Endodermal cell (in vitro differentiated cells): ENCODE data around the gene CLSTN2. TPM values are rescaled to one million over a fixed set of nuclear protein-coding genes. Genes with fewer than 3 reads are reported as not detected.

Source experiments
- DNase-seq: peaks from one replicate; pipeline ENCODE4 v3.0.0-alpha.2; 2017
- H3K27ac ChIP-seq: 2 replicates; pipeline ENCODE4 v1.5.1; 2013; ENCODE audit warnings: mild to moderate bottlenecking, low read depth, low read length, moderate library complexity
- H3K27me3 ChIP-seq: 2 replicates; pipeline ENCODE4 v1.6.1; 2013; ENCODE audit warnings: mild to moderate bottlenecking, low read length, moderate library complexity; ENCODE audit not compliant: insufficient read depth, control insufficient read depth, poor library complexity, severe bottlenecking
- H3K36me3 ChIP-seq: 2 replicates; pipeline ENCODE4 v1.7.0; 2013; ENCODE audit warnings: mild to moderate bottlenecking, low read length, moderate library complexity; ENCODE audit not compliant: control insufficient read depth, insufficient read depth
- H3K4me1 ChIP-seq: one replicate; pipeline ENCODE4 v1.7.0; 2013; ENCODE audit warnings: low read length; ENCODE audit not compliant: control insufficient read depth, insufficient read depth
- H3K4me3 ChIP-seq: 2 replicates; pipeline ENCODE4 v1.5.1; 2013; ENCODE audit warnings: mild to moderate bottlenecking, low read length, moderate library complexity
- H3K9ac ChIP-seq: 2 replicates; pipeline ENCODE4 v1.6.1; 2013; ENCODE audit warnings: mild to moderate bottlenecking, low read length, moderate library complexity; ENCODE audit not compliant: poor library complexity, severe bottlenecking; ENCODE audit errors: extremely low read depth
- H3K9me3 ChIP-seq: 2 replicates; pipeline ENCODE4 v1.6.1; 2013; ENCODE audit warnings: mild to moderate bottlenecking, low read length, moderate library complexity; ENCODE audit not compliant: control insufficient read depth
- H3K27ac Mint-ChIP-seq: 2 replicates; pipeline ENCODE4 v1.8.0; 2020; ENCODE audit warnings: mixed read lengths
- H3K27me3 Mint-ChIP-seq: 2 replicates; pipeline ENCODE4 v1.8.0; 2021; ENCODE audit warnings: mild to moderate bottlenecking, mixed read lengths; ENCODE audit not compliant: insufficient read depth
- H3K36me3 Mint-ChIP-seq: 2 replicates; pipeline ENCODE4 v1.8.0; 2020; ENCODE audit warnings: low read depth, mixed read lengths
- H3K4me1 Mint-ChIP-seq: 2 replicates; pipeline ENCODE4 v1.8.0; 2020; ENCODE audit warnings: mixed read lengths
- H3K4me3 Mint-ChIP-seq: 2 replicates; pipeline ENCODE4 v1.8.0; 2020; ENCODE audit warnings: mild to moderate bottlenecking, moderate library complexity, mixed read lengths
- H3K9me3 Mint-ChIP-seq: 2 replicates; pipeline ENCODE4 v1.8.0; 2020; ENCODE audit warnings: mild to moderate bottlenecking, mixed read lengths
- CTCF ChIP-seq: fragments of 200-600 bp; sonication (generic); conservative IDR thresholded peaks from 2 replicates; pipeline ENCODE4 v1.5.0; 2021; ENCODE audit warnings: antibody characterized with exemption, mild to moderate bottlenecking
- WGBS, 2 experiments: methylation state at CpG; one replicate each; pipeline versions ENCODE4 v1.1.5 to v1.1.7; 2013; ENCODE audit warnings: missing lambda C conversion rate in 2 of 2, mixed read lengths in 1 of 2; ENCODE audit not compliant: insufficient coverage in 1 of 2, insufficient read length in 1 of 2; 5-methylcytosine and 5-hydroxymethylcytosine counted together
- total RNA-seq, 2 donors: library from RNA; stranded (reverse); fragmentation: NEBNext Ultra II Directional in 1 of 2; extraction: Animal tissue kit (Norgen Biotek cat#: 25700) in 1 of 2; gene quantifications; 2 replicates in 1 of 2; 3 replicates in 1 of 2; pipeline ENCODE4 v1.2.1, GENCODE V29; 2021

The CLSTN2 gene
- total RNA-seq, 2 donors from 2014 or later: 0.13 to 0.42 TPM

- peaks cover 4% of the 10 kb centered on the region for H3K4me1 ChIP-seq
- Mint-ChIP-seq H3K9me3 (no peaks in the 10 kb centered on the region), H3K27ac (no peak overlapping the region), H3K4me1 (peaks cover 6% of the 10 kb centered on the region), H3K4me3 (no peak overlapping the region), H3K36me3 (no peaks in the 10 kb centered on the region), H3K27me3 (no peaks in the 10 kb centered on the region)
- H3K9me3 ChIP-seq: no peaks in the 10 kb centered on the region
- H3K36me3 ChIP-seq: no peaks in the 10 kb centered on the region
- TF ChIP-seq CTCF: no peak
- H3K27me3 ChIP-seq: no peaks in the 10 kb centered on the region
- no peak for DNase-seq
- no peak overlapping the region for H3K4me3 ChIP-seq
- no peak overlapping the region for H3K9ac ChIP-seq
- 93 to 97% methylated on average over 6 to 7 of the region's 7 CpGs for WGBS, 2 experiments
- H3K27ac ChIP-seq: no peak overlapping the region
Observed at GRCh38 chr3:140626856-140627255, 691.9 kb downstream of the CLSTN2 start.
